ENCODE measurements around the gene DGKI. TPM values are rescaled to one million over a fixed set of nuclear protein-coding genes. Genes with fewer than 3 reads are reported as not detected.

The DGKI gene
- total RNA-seq, 1 experiment from 2014 or later: 0.39 TPM

DNA sequence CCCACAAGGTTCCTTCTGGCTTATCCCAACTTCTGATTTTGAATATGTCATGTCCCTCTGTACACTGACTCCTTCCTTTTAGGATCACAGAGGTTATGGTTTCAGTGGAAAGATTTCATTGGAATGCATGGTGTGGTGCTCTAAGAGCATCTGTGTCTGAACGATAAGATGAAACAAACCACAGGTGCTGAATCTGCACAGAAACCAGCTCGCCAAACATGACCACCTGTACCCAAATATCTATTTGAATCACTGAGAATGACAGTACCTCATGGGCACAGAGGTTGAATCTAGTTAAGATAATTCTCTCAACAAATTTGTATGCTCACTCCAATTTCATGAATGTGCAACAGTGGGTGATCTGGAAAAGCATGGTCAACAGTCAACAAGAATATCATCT lies 105.3 kb downstream of the DGKI start:
- H3K27me3 ChIP-seq (replicated peaks; ENCODE audit: insufficient read depth, low read depth, low read length, poor library complexity): no peaks in the 10 kb centered on the region
- TF ChIP-seq, protein P1, sequence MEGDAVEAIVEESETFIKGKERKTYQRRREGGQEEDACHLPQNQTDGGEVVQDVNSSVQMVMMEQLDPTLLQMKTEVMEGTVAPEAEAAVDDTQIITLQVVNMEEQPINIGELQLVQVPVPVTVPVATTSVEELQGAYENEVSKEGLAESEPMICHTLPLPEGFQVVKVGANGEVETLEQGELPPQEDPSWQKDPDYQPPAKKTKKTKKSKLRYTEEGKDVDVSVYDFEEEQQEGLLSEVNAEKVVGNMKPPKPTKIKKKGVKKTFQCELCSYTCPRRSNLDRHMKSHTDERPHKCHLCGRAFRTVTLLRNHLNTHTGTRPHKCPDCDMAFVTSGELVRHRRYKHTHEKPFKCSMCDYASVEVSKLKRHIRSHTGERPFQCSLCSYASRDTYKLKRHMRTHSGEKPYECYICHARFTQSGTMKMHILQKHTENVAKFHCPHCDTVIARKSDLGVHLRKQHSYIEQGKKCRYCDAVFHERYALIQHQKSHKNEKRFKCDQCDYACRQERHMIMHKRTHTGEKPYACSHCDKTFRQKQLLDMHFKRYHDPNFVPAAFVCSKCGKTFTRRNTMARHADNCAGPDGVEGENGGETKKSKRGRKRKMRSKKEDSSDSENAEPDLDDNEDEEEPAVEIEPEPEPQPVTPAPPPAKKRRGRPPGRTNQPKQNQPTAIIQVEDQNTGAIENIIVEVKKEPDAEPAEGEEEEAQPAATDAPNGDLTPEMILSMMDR (conservative IDR thresholded peaks at IDR 0.05; ENCODE audit: low read depth, low read length): no peak
- no peak for TF ChIP-seq EZH2 (IDR thresholded peaks at IDR 0.05; ENCODE audit: borderline replicate concordance, low read depth, low read length, poor library complexity, severe bottlenecking)
- no peaks in the 10 kb centered on the region for H3K9me3 ChIP-seq (ENCODE audit: low read depth, low read length, poor library complexity, severe bottlenecking)
- no peak for DNase-seq (ENCODE audit: low spot score)
- intact Hi-C loops (cut with micrococcal nuclease; ENCODE audit: unreplicated experiment): no loop called here
- CTCF ChIA-PET: no interaction called here
- POLR2A ChIA-PET (ENCODE audit: low non-redundant PET): no interaction called here
- BruUV-seq (replicated peaks): no TSS peak
- H3K27ac ChIP-seq (ENCODE audit: low read depth, low read length, poor library complexity, severe bottlenecking): no peak overlapping the region
- H3K36me3 ChIP-seq (ENCODE audit: insufficient read depth, low read length, poor library complexity, severe bottlenecking): no peaks in the 10 kb centered on the region
- no peaks in the 10 kb centered on the region for H3K4me1 ChIP-seq (ENCODE audit: insufficient read depth, low read length, poor library complexity, severe bottlenecking)
- no peak overlapping the region for H3K4me3 ChIP-seq (ENCODE audit: low read depth, low read length, poor library complexity, severe bottlenecking)

GRCh38 chr7:137734221-137734620 lies 112.6 kb downstream of the DGKI start:
- no peaks in the 10 kb centered on the region for H3K4me1 ChIP-seq (ENCODE audit: insufficient read depth, low read length, poor library complexity, severe bottlenecking)
- intact Hi-C loops (cut with micrococcal nuclease; ENCODE audit: unreplicated experiment): no loop called here
- DNase-seq (ENCODE audit: low spot score): no peak

DNA sequence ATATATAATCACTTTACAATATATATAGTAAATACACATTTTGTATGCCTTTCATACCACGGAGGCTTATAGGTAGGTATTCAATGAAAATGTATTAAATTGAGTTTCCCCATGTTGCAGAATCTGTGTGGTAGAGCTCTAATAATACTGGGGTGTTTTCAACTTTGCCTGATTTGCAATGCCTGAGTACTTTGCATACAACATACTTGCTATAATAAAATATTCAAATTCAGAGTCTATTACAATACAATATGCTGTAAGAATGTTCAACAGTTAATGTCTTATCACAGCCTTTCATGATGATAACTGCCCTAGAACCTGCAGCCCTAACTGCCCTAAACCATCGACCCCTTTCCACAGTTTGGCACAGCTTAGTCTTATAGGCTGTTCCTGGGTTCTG lies 114.6 kb downstream of the DGKI start:
- Histone ChIP-seq H3K27ac (ENCODE audit: low read depth, low read length, poor library complexity, severe bottlenecking) (no peak overlapping the region), H3K36me3 (ENCODE audit: insufficient read depth, low read length, poor library complexity, severe bottlenecking) (no peaks in the 10 kb centered on the region), H3K4me3 (ENCODE audit: low read depth, low read length, poor library complexity, severe bottlenecking) (no peak overlapping the region), H3K4me1 (ENCODE audit: insufficient read depth, low read length, poor library complexity, severe bottlenecking) (no peaks in the 10 kb centered on the region), H3K9me3 (ENCODE audit: low read depth, low read length, poor library complexity, severe bottlenecking) (no peaks in the 10 kb centered on the region), H3K27me3 (replicated peaks; ENCODE audit: insufficient read depth, low read depth, low read length, poor library complexity) (peaks cover 10% of the 10 kb centered on the region)
- intact Hi-C loops (cut with micrococcal nuclease; ENCODE audit: unreplicated experiment): no loop called here
- CTCF ChIA-PET: no interaction called here
- POLR2A ChIA-PET (ENCODE audit: low non-redundant PET): no interaction called here
- no TSS peak for BruUV-seq (replicated peaks)
- DNase-seq (ENCODE audit: low spot score): no peak
- TF ChIP-seq, protein P1 (conservative IDR thresholded peaks at IDR 0.05; ENCODE audit: low read depth, low read length): no peak
- no peak for TF ChIP-seq EZH2 (IDR thresholded peaks at IDR 0.05; ENCODE audit: borderline replicate concordance, low read depth, low read length, poor library complexity, severe bottlenecking)

More at GRCh38 chr7:137734221-137734620, 112.6 kb downstream of the DGKI start:
- no peak for TF ChIP-seq EZH2 (IDR thresholded peaks at IDR 0.05; ENCODE audit: borderline replicate concordance, low read depth, low read length, poor library complexity, severe bottlenecking)
- TF ChIP-seq, protein P1 (conservative IDR thresholded peaks at IDR 0.05; ENCODE audit: low read depth, low read length): no peak
- no TSS peak for BruUV-seq (replicated peaks)
- Histone ChIP-seq H3K36me3 (ENCODE audit: insufficient read depth, low read length, poor library complexity, severe bottlenecking) (no peaks in the 10 kb centered on the region), H3K27me3 (replicated peaks; ENCODE audit: insufficient read depth, low read depth, low read length, poor library complexity) (no peaks in the 10 kb centered on the region), H3K27ac (ENCODE audit: low read depth, low read length, poor library complexity, severe bottlenecking) (no peak overlapping the region), H3K9me3 (ENCODE audit: low read depth, low read length, poor library complexity, severe bottlenecking) (no peaks in the 10 kb centered on the region), H3K4me3 (ENCODE audit: low read depth, low read length, poor library complexity, severe bottlenecking) (no peak overlapping the region)
- CTCF ChIA-PET: no interaction called here
- POLR2A ChIA-PET (ENCODE audit: low non-redundant PET): no interaction called here
